ENCODE measurements around the gene ATPAF1.
A peak's percentile ranks its signal among the peaks of the same experiment; 100 is the strongest.

The ATPAF1 gene

DNA sequence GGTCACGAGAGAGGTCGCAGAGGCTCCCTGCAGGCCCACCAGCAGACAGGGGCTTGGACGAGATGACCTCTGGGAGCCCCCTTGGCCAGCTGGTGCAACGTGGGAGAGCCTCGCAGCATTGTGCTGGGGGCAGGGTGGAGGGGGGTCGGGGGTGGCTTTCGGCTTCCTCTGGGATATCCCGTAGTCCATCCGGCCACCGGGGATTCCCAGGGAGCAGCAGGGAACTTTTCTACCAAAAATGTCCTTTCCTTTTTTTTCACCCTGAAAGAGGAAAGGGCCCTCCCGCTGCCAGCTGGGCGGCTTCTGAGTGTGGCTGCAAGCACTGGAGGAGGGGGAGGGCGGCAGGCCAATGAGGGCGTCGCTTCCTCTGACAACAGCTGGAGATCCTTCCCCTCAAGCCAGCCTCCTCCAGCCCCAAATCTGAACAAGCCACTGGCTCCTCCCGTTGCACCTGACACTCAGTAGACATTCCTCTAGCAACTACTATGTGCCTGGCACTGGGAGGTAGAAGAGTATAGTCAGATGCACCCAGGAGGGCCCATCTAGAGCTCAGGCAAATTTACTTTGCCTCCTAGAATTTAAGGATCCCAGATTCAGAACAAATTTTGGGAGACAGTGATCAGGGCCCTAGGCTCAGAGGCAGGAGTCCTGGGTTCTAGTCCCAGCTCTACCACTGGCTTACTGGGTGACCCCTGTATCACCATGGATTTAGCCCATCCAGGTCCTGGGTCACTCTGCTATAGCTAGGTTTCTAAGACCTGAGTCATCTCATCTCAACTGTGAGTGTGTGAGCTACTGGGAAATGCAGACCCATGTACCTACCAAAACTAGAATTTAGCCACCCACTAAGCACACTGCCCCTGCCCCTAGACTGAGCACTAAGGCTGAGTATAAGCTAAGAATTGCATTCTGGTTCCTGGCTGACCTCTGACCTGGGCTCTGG lies 54.2 kb downstream of the ATPAF1 start:
- peak; percentile 85 for DNase-seq

DNA sequence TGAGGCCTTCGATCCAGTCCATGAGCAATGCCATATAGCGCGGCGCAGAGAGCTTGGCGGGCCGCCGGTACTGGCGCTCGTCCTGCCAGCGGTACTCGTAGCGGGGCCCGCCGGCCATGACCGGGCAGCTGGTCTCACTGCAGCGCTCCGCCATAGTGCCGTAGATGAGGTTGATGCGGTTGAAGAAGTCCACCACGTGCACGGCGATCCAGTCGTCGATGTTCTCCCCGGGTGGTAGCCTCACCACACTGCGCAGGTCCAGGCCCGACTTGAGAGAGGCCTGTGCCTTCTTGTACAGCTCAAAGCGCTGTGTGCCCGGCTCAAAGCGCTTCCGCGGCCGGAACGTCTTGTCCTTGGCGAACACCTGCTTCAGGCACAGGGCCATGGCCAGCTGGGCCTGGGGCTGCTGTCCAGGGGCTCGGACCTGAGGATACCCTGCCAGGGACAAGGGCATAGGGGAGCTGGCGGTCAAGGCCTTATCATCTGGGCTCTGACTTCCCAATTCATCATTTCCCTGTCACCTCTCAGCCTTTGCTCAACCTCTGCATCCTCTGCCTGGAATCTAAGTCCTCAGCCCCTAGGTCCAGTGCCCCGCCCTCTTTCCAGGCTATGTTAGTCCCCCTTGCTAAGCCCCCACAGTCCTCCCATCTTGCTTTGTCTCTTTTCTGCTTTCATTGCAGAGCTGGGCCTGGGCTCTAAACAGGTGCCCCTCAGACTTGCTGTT lies 55.1 kb downstream of the ATPAF1 start:
- DNase-seq: no peak

DNA sequence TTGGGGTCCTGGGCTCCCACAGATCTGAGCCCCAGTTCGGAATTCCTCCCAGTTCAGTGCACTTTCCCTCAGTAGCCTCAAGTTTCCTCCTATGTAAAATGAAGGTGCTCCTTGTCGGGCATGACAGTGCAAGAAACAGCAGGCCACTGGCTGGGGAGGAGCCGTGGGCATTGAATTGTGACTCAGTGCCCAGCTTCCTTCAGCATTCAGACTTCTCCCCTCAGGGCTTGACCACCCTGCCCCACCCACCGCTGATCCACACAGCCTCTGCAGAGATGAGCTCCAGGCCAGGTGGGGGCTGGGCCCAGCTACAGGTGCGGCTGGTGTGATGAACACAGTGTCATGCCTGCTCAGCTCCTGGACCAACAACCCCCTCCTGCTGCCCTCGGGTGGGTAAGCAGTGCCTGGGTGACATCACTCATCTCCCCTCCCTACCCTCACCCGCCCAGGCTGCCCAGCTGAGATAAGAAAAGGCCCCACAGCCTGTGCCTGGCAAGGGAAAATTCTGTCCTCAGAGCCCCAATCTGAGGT lies 56.4 kb downstream of the ATPAF1 start:
- DNase-seq: no peak

DNA sequence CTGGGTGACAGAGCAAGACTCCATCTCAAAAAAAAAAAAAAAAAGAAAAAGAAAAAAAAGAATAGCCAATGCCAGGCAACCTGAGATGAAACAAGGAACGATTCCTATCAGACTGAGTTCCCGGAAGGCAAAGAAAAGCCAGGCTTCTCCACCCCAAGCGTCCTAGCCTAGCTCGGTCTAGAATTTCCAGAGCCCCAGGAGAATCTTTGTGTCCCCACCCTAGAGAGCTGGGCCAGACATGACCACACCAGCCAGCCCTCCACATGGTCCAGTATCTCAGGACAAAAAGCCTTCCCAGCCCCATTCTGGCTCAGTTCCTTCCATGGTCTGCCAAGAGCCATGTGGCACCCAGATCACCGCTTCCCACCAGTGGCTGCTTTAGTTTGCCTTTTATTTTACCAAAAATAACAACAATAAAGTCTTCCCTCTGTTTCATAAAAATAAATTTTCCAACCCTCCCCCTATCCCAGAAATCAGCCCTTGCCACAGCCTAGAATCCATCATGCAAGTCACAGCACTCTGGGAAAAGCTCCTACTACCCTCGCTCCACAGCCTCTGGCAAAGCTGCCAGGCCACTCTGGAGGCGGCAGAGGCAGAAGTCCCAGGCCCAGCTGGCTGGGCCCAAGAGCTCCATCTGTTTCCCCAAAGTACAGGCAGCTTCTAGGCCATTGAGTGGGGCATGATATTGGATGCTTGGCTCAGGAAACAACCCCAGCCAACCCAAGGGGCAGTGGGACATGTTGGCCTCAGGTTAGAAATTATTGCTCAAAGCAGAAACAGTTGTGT lies 60.6 kb downstream of the ATPAF1 start:
- no peak for DNase-seq

DNA sequence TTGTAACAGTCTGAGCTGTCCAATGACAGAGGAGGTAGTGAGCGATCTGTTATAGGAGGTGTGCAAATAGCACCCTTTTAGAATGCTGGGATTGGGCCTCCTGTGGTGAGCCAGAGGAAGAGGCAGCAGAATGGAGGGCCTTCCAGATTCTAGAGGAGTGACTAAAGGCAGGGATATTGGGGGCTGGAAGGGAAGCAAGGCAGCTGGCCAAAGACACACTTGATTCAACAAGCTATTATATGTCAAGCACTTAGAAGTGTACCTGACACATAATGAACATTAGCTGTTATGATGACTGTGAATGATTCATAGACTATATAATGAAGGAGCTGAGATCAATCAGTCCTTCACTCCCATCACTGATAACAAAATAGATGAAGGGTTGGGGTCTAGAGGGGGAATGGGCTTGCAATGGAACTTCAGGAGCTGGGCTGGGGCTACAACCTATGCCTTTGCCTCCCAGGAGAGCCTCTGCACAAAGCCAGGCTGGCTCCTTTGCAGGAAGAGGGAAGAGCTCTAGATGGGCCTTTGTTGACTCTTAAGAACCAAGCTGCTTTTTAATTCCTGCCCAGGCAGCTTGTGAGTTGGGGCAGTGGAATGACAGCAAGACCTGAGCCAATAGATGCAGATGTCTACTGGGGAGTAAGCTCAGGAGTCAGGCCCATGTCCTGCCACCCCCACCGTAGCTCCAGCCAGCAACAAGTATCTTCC lies 61.8 kb downstream of the ATPAF1 start:
- no peak for DNase-seq

DNA sequence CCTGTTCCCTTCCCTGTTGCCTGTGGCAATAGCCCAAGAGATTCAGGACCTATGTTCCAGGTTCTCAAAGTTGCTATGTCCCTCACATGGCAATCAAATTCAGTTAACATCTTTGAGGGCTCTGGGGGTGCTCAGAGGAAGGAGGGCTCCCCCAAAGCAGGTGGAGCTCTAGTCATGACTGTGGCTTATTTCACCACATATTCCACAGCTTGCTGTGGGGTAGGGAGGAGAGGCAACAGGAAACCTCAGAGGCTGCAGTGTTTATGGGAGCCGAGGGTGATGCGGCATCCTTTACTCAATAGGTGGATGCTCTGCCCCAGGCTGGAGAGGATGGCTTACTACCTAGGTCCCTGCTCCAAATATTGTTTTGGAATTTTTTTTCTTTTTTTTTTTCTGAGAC lies 62.9 kb downstream of the ATPAF1 start:
- no peak for DNase-seq

DNA sequence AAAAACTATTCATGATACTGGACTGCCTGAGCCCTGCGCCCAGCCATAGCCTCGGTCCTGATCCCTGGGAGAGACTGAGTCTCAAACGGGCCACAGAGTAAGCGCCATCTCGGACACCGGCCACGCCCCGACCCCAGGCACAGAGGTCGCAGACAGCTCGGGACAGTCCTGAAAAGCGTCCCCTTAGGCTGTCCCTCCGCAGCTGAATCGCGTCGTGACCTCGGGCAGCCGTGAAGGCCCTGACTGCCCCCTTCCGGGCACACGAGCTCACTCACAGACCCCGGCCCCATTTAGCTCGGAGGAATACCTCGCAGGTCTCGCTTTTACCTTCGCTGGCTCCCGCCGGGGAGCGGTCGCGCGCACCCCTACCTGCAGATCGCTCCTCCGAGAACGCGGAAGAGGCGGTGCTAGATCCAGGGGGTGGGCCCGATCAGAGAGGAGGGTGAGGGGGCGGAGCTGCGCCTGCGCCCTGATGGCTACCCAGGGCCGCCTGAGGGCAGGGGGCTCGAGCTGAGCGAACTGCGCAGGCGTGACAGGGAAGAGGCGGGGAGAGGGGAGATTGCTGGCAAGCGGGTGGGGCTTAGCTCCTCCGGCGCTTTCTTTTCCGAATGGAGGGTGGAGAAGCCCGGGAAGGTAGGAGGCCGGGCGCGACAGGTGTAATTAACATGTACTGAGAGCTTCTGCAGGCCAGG lies 64.2 kb downstream of the ATPAF1 start, which contains the start of gene MKNK1:
TSS of gene MKNK1 (minus strand) at position 411 of the 692 bp plus-strand sequence. CDS start 20,941 bp downstream, outside the sequence.
- DNase-seq: peak; percentile 93

DNA sequence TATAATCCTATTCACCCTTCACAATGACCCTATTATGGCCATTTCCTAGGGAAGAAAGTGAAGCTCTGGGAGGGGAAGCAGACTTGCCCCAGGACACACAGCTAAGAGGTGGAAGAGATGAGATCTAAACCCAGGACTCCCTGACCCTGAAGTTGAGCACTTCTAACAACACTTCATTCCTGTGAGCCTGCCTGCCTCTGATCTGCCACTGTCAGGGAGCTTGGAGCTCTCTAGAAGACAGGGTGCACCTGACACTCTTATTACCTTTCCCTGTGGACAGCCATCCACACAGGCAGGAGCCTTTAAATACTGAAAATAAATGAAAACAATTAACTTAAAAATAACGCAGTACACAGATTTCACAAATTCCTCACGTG lies 64.7 kb downstream of the ATPAF1 start:
- DNase-seq: no peak

DNA sequence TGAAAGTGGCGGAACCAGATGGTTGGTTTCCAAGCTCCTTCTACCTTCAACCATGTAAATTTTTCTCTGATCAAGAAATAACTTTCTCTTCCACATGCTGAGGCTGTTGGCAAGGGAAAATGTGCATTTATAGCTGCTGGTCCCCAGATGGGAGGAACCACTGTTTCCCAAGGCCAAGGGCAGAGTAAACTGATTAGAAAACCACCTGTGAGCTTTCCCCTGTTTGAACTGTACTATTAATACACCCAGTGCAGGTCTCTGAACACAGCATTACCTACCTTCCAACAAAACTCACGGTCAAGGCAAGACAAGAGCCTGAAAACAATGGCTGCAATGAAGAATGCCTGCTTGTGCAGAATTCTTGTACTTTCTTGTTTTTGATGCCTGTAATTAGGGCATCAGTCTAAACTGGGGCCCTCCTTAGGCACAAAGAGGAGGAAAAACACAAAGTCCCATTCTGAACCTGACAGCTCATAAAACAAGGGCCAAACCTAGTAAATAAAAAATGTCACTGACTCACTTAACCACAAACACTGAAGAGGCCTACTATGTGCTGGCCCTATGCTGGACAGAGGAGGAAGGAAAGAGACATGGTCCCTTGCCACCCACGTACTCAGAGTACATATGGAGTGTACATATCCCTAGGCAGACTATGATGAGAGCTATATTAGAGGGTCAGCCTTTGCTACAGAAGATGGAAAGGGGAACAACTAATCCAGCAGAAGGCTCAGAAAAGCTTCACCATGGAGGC lies 66.7 kb downstream of the ATPAF1 start:
- DNase-seq: no peak

DNA sequence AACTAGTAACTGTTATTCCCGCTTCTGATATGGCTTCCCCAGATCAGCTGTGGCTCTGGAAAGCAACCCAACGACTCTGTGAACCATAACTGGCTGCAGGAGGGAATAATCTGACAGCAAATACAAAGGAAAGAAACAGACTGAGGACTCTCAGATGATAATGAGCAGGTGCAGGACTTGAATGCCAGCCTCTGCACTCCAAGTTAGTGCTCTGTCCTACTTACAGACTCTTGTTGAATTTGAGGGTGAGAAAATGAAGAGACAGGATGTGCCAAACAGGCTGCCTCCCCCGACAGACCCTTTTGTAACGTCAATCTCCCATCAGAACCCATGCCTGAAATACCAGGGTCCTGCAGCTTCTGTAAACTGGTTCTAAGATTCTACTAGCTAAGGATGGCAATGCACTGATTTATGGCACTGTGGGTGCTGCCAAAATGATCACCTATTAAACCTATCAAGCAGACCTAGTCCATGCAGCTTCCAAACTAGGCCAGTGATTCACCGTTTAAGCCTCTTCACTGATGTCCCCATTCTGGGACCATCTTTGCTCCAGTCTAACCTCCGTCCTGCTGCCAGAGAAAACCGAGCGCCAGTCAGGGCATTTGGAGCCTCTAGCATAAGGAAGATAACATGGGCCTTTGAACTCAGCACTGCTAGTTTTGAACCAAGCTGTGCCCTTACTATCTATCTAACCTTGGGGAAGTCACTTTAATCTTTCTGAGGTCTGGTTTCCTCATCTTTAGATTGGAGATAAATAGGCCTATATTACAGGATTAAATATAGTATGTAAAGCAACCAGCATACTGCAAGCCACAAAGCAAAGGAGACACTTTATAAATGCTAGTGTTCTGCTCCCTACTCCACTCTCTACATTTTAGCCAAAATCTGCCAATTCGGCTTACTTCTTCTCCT lies 68.8 kb downstream of the ATPAF1 start:
- no peak for DNase-seq

DNA sequence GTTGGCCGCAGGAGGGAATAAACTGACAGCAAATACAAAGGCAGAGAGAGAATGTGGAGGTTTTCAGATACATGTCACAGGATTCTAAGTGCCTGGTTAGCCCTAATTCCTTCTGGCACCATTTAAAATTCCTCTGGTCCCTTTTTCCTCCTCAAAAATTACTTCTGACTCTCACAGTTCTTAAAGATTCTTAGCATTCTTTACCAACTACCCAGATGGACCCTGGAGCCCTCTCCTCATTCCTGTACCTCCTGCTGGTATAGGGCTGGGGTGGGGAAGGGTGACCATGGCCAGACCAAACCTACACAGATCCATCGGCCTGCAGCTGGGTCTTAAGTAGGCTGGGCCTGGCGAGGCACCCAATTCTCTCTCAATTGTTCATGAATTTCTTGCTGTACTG lies 71.3 kb downstream of the ATPAF1 start:
- no peak for DNase-seq

DNA sequence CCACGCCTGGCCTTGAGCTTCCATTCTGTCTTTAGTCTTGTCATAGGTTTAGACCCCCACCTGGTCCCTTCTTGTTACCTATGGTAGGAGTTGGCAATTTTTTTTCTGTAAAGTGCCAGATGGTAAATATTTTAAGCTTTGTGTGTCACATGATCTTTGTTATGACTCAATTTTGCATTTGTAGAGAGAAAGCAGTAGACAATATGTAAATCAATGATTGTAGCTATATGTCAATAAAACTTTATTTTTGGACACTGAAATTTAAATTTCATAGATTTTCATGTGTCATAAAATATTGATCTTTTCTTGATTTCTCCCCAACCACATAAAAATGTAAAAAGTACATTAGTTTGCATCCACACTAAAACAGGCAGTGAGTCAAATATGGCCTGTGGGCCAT lies 72.1 kb downstream of the ATPAF1 start:
- DNase-seq: no peak

DNA sequence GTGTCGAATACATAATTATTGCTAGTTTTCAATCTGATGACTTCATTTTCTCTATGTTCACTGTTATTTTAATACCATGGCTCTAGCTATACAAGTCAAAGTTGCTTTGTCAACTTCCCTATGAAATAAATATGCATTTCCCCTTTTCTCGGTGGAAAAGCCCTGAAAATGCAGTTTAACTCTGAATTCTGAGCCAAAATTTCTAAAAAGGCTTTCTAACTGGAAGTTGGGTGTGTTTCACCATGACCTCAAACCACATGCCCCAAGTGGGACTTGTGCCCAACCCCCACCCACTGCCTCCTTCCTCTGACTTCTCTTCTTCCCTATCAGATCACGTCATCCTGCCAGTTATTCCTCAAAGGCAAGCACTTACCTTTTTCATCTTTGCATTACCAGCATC lies 73.0 kb downstream of the ATPAF1 start:
- DNase-seq: no peak

DNA sequence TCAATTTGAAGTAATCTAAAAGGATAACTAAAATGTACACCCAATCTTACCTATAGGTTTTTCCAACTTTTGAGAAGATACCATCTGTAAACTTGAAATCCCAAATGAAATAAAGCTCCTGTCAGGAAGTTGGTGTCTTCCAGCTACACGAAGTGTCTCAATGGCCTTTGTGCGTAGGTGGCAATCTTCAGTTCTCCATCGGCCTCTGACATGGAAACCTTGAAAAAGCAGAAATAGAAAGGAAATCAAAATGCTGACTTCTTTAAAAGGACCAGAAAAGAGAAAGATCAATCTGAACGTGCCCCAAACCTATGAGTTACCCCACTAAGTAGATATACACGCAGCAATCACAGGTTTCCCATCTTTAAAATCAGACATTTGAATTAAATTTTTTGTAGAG lies 74.1 kb downstream of the ATPAF1 start:
- DNase-seq: no peak

DNA sequence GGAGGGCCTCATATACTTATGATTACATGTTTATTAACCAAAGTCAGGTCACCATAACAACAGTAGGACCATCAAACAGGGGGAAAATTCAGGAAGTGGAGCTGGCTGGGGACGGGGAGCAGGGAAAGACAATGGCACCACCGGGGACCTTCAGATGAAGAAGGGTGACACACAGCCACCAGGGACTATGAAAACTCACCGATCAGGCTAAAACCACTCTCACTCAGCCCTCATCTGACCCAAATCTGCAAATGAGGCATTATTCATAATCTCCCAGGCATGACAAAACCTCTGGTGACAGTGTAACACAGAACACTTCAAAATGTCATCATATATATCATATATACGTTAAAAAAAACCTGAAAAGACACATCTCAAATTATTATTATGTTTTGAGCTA lies 75.3 kb downstream of the ATPAF1 start:
- no peak for DNase-seq

DNA sequence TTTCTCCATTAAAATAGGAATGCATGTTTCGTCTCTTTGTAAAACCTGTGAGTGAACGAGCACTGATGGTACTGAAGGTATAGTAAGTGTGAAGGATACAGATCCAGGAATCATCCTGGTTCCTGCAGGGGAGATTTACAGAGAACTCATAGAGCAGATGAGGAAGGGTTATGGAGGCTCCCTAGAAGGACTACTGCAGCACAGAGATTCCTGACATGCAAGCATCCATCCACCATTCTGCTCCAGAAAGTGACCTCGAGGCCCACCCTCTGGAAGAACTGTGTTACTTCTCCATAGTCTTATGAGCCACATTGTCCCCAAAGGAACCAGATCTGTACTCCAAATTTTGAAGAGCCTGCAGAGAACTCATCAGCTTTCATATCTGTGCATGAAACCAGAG lies 78.6 kb downstream of the ATPAF1 start:
- DNase-seq: no peak

DNA sequence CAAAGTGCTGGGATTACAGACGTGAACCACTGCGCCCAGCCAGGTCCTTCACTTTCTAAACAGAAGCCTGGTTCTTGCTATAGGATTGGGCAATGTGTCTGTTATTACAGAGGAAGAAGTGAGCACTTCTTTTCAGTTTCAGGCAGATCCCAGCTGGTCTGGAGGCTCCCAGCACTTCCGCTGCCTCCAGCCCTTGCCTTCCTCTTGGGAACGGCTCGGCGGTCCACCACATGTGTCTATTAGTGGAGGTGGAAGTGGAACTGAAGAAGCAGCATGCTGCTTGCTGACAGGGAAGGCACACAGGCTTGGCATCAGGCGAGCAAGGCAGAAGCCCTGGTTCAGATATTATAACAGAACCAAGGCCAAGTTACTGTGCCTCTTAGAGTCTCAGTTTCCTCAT lies 81.1 kb downstream of the ATPAF1 start:
- no peak for DNase-seq

DNA sequence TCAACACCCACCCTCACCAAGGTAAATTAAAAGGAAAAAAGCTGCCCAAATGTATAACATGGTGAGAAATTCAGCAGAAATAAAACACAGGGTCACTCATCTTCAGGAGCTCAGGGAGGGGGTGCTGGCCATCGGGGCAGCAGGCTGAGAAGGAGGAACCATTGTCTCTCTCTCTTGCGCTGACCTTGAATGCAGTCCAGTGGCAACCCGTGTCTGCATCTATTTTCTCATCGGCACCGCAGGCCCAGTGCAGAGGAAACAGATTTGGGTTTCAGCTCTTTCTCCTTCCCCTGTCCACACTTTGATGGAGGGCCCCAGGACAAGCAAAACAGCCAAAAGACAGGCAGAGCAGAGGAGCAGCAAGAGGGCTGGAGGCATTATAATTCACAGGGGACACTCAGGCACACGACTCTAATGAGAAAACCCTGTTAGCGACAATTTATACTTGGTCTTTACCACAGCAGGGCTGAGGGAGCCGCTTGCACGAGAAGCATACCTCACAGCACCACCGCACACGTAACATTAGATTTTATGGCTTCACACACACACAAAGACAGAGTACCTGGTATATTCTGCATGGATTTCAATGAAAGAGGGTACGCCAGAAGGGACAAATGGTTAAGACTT lies 82.7 kb downstream of the ATPAF1 start:
- no peak for DNase-seq

DNA sequence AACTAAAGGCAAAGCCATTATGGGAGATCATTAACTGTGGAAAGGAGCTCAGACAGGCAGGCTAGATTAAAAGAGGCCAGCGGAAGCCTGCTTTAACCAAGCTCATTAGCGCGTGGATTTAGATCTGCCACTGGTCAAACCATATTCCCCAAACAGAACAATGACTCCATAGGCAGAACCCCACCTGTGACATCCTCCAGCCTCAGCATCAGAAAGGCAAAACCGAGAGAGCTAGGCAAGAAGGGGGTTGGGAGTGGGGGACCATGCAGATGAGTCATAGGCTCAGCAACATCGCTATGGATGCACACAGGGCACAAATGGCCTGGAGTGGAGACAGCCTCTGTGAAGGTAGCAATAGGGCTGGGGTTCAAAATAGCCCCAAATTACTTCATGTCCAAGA lies 84.7 kb downstream of the ATPAF1 start:
- no peak for DNase-seq

All from NCI-H1694 treated with DMSO at 0.1 percent for 48 hours (cell line).